SK-N-SH treated with all-trans-retinoic acid at 6 μM for 48 hours (cell line): ENCODE results near the gene CDK14.
"Not testable (repeated sequence)": the region's sequence is repeated elsewhere in the genome, so short reads cannot be mapped to it uniquely, and the experiment has no call there.

Experiments
- CREB5 ChIP-seq: fragments of 250-450 bp; sonication (Bioruptor Pico); IDR thresholded peaks from 2 replicates; pipeline ENCODE4 v1.5.1; 2020; ENCODE audit warnings: low read depth, mild to moderate bottlenecking, moderate library complexity
- ESRRG ChIP-seq: fragments of 250-450 bp; sonication (Bioruptor Pico); IDR thresholded peaks from 2 replicates; pipeline ENCODE4 v1.6.1; 2021; ENCODE audit warnings: mild to moderate bottlenecking
- GLIS3 ChIP-seq: fragments of 250-450 bp; sonication (Bioruptor Pico); IDR thresholded peaks from 2 replicates; pipeline ENCODE4 v1.5.0; 2020; ENCODE audit warnings: mild to moderate bottlenecking, moderate library complexity
- ISL1 ChIP-seq: fragments of 250-450 bp; sonication (Bioruptor Pico); IDR thresholded peaks from 2 replicates; pipeline ENCODE4 v2.1.2; 2022; ENCODE audit warnings: mild to moderate bottlenecking, moderate library complexity
- SNAI2 ChIP-seq: fragments of 250-450 bp; sonication (Bioruptor Pico); IDR thresholded peaks from 2 replicates; pipeline ENCODE4 v1.5.0; 2020; ENCODE audit warnings: mild to moderate bottlenecking, moderate library complexity

GRCh38 chr7:91173265-91173664 lies 577.1 kb downstream of the CDK14 start:
- TF ChIP-seq CREB5; ESRRG (CRISPR knock-in tag); SNAI2 (CRISPR knock-in tag); ISL1 (CRISPR knock-in tag); GLIS3 (CRISPR knock-in tag): not testable (repeated sequence)
